Measurements from ENCODE around the gene SOST.

The SOST gene

DNA sequence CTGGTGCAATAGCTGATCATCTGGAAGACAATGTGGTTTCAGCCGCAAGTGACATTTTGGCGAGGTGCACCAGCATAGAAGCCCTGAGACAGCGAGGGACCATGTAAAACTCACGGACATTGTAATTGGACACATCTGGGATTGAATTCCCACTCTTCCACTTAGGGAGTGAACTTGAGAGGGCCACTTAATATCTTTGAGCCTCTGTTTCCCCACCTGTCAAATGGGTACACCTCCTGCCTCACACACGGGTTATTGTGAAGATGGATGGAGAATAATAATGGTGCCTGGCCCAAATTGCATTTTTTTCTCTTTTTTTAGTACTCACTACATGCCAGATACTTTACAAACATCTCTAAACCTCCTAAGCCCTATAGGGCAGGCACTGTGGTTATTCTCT is 51.4 kb downstream of the SOST start:
- no peak for DNase-seq (ENCODE audit: low spot score)

- no peak for DNase-seq (ENCODE audit: low spot score)
Observed at GRCh38 chr17:43706235-43706634, 52.4 kb downstream of the SOST start.

All from D341Med (cell line).